Natural killer cell (primary cell): Measurements from ENCODE around the gene HOXD13. TPM values are rescaled to one million over a fixed set of nuclear protein-coding genes. Genes with fewer than 3 reads are reported as not detected.

Source experiments
- ATAC-seq, 3 donors: fragments of 150-1000 bp in 2 of 3; fragments of 200-7000 bp in 1 of 3; cut with Tn5 transposase; 1 replicate in 1 of 3; 2 replicates in 2 of 3; pipeline ENCODE4 v1.10.0; 2021; ENCODE audit warnings: mild to moderate bottlenecking in 2 of 3, moderate library complexity in 2 of 3
- DNase-seq, 2 donors: peaks; one replicate each; pipeline versions ENCODE4 v3.0.0 to v3.0.0-alpha.2; 2013 to 2021; ENCODE audit warnings: mixed read lengths in 1 of 2
- H3K27ac ChIP-seq: one replicate; pipeline ENCODE4 v1.5.1; 2013; ENCODE audit warnings: mild to moderate bottlenecking, low read length
- H3K27me3 ChIP-seq: one replicate; pipeline ENCODE4 v1.6.1; 2013; ENCODE audit warnings: low read length; ENCODE audit not compliant: control insufficient read depth, insufficient read depth
- H3K36me3 ChIP-seq: one replicate; pipeline ENCODE4 v1.6.1; 2013; ENCODE audit warnings: low read length; ENCODE audit not compliant: control insufficient read depth, insufficient read depth
- H3K4me1 ChIP-seq: one replicate; pipeline ENCODE4 v1.6.1; 2013; ENCODE audit warnings: low read length; ENCODE audit not compliant: control insufficient read depth, insufficient read depth
- H3K4me3 ChIP-seq: one replicate; pipeline ENCODE4 v1.5.1; 2013; ENCODE audit warnings: low read length
- H3K9me3 ChIP-seq: one replicate; pipeline ENCODE4 v1.6.1; 2013; ENCODE audit warnings: low read length; ENCODE audit not compliant: control insufficient read depth, insufficient read depth
- H3K27ac Mint-ChIP-seq, 2 donors: one replicate each; pipeline ENCODE4 v1.8.0; 2022; ENCODE audit warnings: mild to moderate bottlenecking in 2 of 2, mixed read lengths in 2 of 2, moderate library complexity in 1 of 2
- H3K27me3 Mint-ChIP-seq, 2 donors: one replicate each; pipeline ENCODE4 v1.8.0; 2022; ENCODE audit warnings: low read depth in 2 of 2, mixed read lengths in 2 of 2
- H3K36me3 Mint-ChIP-seq: one replicate; pipeline ENCODE4 v1.8.0; 2022; ENCODE audit warnings: mixed read lengths
- H3K4me1 Mint-ChIP-seq, 2 donors: one replicate each; pipeline ENCODE4 v1.8.0; 2022; ENCODE audit warnings: mixed read lengths in 2 of 2
- H3K4me3 Mint-ChIP-seq: one replicate; pipeline ENCODE4 v1.8.0; 2022; ENCODE audit warnings: mild to moderate bottlenecking, moderate library complexity, mixed read lengths
- H3K9me3 Mint-ChIP-seq, 2 donors: one replicate each; pipeline ENCODE4 v1.8.0; 2022; ENCODE audit warnings: mixed read lengths in 2 of 2
- WGBS: methylation state at CpG from one replicate; pipeline ENCODE4 v1.1.7; 2013; ENCODE audit warnings: missing lambda C conversion rate; ENCODE audit not compliant: insufficient coverage; 5-methylcytosine and 5-hydroxymethylcytosine counted together
- intact Hi-C: fragments of 100-400 bp; cut with micrococcal nuclease; formaldehyde crosslinking; loops from one replicate; pipeline ENCODE4 v1.14.2; 2022
- total RNA-seq, 4 donors: library from RNA; stranded (reverse); fragments of 120-200 nt in 1 of 4; gene quantifications; one replicate each; pipeline versions ENCODE4 v1.2.3 to v1.2.4, GENCODE V29; 2013 to 2022
- TF ChIP-seq, protein P1 (sequence below): fragments of 200-600 bp; IDR thresholded peaks from one replicate; pipeline ENCODE4 v1.8.0; 2022; ENCODE audit warnings: antibody characterized with exemption

The HOXD13 gene
- total RNA-seq, 3 donors from 2014 or later (not counting 1 experiment from before 2014, with no cell fraction given), result not detected

DNA sequence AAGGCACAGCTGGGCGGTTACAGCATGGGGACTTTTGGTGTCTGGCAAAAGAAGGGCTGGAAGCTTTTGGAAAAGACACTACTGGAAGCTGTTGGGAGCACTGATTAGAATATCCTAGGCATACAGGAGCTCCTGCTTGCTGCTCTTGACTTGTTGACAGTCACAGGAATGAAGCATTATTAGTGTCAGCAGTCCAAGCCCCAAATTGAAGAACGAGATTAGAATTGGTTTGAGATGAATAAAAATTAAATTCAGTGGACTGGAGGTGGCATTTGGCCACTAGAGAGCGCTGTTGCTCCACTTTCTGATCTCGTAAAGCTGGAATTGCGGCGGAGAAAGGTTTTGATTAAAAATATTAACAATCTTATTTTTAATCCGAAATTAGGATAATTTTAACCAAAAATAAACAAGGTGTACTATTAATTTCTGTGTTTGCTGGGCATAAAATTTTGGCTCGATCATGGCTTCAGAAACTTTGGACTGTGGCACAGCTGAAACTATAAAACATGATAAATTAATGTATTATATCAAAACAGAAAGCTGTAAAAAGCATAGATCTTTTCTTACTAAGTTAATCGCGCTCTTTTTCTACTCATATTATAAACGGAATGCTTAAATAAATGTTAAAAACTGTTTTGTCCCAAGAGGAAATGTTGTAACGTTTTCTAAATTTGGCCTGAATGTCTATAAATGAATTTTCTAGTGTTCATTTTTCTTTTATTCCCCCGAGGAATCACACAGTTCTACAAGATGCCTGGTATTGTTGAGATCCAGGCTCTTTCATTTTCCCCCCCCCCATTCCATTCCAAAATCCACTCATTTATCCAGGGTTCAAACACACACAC, 34.6 kb downstream of the HOXD13 start:
- peak overlapping the region in 1 of 2 donors; percentile 18 for H3K27ac Mint-ChIP-seq
- TF ChIP-seq, protein P1, sequence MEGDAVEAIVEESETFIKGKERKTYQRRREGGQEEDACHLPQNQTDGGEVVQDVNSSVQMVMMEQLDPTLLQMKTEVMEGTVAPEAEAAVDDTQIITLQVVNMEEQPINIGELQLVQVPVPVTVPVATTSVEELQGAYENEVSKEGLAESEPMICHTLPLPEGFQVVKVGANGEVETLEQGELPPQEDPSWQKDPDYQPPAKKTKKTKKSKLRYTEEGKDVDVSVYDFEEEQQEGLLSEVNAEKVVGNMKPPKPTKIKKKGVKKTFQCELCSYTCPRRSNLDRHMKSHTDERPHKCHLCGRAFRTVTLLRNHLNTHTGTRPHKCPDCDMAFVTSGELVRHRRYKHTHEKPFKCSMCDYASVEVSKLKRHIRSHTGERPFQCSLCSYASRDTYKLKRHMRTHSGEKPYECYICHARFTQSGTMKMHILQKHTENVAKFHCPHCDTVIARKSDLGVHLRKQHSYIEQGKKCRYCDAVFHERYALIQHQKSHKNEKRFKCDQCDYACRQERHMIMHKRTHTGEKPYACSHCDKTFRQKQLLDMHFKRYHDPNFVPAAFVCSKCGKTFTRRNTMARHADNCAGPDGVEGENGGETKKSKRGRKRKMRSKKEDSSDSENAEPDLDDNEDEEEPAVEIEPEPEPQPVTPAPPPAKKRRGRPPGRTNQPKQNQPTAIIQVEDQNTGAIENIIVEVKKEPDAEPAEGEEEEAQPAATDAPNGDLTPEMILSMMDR, result peak; percentile 93
- DNase-seq, result peak; percentile 57 to 87
- Histone ChIP-seq H3K4me3 (no peak overlapping the region), H3K27ac (no peak overlapping the region), H3K4me1 (peaks cover 26% of the 10 kb centered on the region), H3K27me3 (peaks cover 82% of the 10 kb centered on the region), H3K36me3 (no peaks in the 10 kb centered on the region), H3K9me3 (no peaks in the 10 kb centered on the region)
- H3K4me1 Mint-ChIP-seq, result peaks cover 22 to 27% of the 10 kb centered on the region in 2 donors
- H3K27me3 Mint-ChIP-seq, result peaks cover 69 to 75% of the 10 kb centered on the region in 2 donors
- intact Hi-C loops, result loop anchor here (1.0 to 5.0 kb wide), 6 partner anchors 328 to 1035 kb away; no protein-coding TSS in a partner anchor
- peak overlapping the region; percentile 40 for H3K4me3 Mint-ChIP-seq
- H3K9me3 Mint-ChIP-seq, result no peaks in the 10 kb centered on the region
- H3K36me3 Mint-ChIP-seq, result peaks cover 17% of the 10 kb centered on the region
- 9% methylated on average over 7 of the region's 13 CpGs for WGBS
- peak in 1 of 3 donors; percentile 32 for ATAC-seq

DNA sequence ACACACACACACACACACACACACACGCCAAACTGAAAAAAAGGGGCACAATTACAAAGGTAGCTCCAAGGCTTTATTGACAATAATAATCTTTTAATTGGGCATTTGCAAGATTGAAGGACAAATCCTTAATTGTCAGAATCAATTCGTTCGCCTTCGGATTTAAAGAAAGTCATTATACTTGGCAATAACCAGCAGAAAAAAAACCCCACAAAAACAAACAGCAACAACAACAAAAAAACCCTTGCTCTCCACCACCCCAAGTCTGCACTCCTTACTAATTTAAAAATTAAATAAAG, 35.2 kb downstream of the HOXD13 start:
- WGBS, result 24% methylated on average over 3 of the region's 4 CpGs
- Mint-ChIP-seq H3K4me1 (peaks cover 28 to 33% of the 10 kb centered on the region in 2 donors), H3K27ac (peak overlapping the region in 1 of 2 donors; percentile 54), H3K4me3 (peak overlapping the region; percentile 78), H3K9me3 (no peaks in the 10 kb centered on the region), H3K27me3 (peaks cover 70 to 81% of the 10 kb centered on the region in 2 donors), H3K36me3 (peaks cover 22% of the 10 kb centered on the region)
- DNase-seq, result no peak
- intact Hi-C loops, result loop anchor here (1.0 to 5.0 kb wide), 6 partner anchors 328 to 1035 kb away; no protein-coding TSS in a partner anchor
- H3K27ac ChIP-seq, result no peak overlapping the region
- ATAC-seq, result no peak
- no peaks in the 10 kb centered on the region for H3K9me3 ChIP-seq
- TF ChIP-seq, protein P1, result no peak
- no peaks in the 10 kb centered on the region for H3K36me3 ChIP-seq
- no peak overlapping the region for H3K4me3 ChIP-seq
- H3K4me1 ChIP-seq, result peaks cover 26% of the 10 kb centered on the region
- peaks cover 84% of the 10 kb centered on the region for H3K27me3 ChIP-seq

DNA sequence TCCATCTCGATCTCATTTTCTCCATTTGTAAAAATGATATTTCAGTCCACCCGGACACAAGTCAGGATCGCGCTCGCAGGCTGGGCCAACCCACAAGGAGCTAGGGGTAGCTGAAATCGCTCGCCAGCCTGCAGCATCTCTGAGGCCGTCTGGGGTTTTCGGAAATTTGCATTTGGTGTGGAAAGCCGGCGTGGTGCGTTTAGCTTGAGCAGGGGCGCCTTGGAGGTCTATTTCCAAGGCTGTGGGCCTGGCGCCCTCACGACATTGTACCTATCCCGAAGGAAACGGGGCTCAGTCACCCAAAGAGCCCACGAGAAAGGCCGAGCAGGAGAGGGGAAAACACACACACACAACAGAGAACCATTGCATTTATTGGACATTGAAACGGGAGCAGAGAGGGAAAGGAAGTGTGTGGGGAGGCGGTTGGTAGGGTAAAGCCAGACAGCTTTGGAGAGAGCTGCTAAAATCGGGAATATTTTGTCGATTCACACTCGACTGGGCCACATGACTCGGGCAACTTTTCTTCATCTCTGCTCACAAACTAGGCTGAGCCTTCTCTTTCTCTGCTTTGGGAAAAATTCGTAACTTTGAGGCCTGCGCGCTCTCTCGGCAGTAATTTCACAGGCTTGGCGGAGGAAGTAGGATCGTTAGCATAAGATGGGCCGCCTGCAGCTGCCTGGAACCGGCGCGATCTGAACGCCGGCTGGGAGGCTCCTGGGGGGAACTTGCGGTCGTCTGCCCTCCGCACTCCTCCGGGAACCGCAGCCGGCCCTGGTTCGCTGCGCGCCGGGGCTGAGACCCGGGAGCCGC, 35.9 kb downstream of the HOXD13 start:
- WGBS, result 9% methylated on average over 47 of the region's 49 CpGs
- Histone ChIP-seq H3K4me3 (no peak overlapping the region), H3K27me3 (peaks cover 87% of the 10 kb centered on the region), H3K9me3 (peaks cover 3% of the 10 kb centered on the region), H3K36me3 (no peaks in the 10 kb centered on the region), H3K4me1 (peaks cover 25% of the 10 kb centered on the region), H3K27ac (no peak overlapping the region)
- Mint-ChIP-seq H3K4me1 (peaks cover 30 to 35% of the 10 kb centered on the region in 2 donors), H3K27me3 (peaks cover 75 to 86% of the 10 kb centered on the region in 2 donors), H3K27ac (peak overlapping the region in 1 of 2 donors; percentile 54), H3K4me3 (peak overlapping the region; percentile 78), H3K9me3 (no peaks in the 10 kb centered on the region), H3K36me3 (peaks cover 22% of the 10 kb centered on the region)
- intact Hi-C loops, result loop anchor here (5.0 kb wide), 3 partner anchors 509 to 1034 kb away; no protein-coding TSS in a partner anchor
- no peak for ATAC-seq
- TF ChIP-seq, protein P1, result no peak
- no peak for DNase-seq
